Measurements from ENCODE around the gene LRRK1.
"Not testable (repeated sequence)": the region's sequence is repeated elsewhere in the genome, so short reads cannot be mapped to it uniquely, and the experiment has no call there.

LRRK1 gene

GRCh38 chr15:101091080-101092017, 172.2 kb downstream of the LRRK1 start:
- TF ChIP-seq CTCF (IDR thresholded peaks at IDR 0.05; ENCODE audit: borderline replicate concordance, control extremely low read depth, extremely low read depth, insufficient read depth, missing control alignments) = no peak
- no peak for DNase-seq (ENCODE audit: low spot score)
- in situ Hi-C loops (cut with MboI; ENCODE audit: low sequenced_read_pairs, unreplicated experiment) = no loop called here

GRCh38 chr15:101092156-101092866, 173.2 kb downstream of the LRRK1 start:
- no peak for DNase-seq (ENCODE audit: low spot score)
- in situ Hi-C loops (cut with MboI; ENCODE audit: low sequenced_read_pairs, unreplicated experiment) = no loop called here
- TF ChIP-seq CTCF (IDR thresholded peaks at IDR 0.05; ENCODE audit: borderline replicate concordance, control extremely low read depth, extremely low read depth, insufficient read depth, missing control alignments) = no peak

GRCh38 chr15:101092867-101093202, 173.7 kb downstream of the LRRK1 start:
- in situ Hi-C loops (cut with MboI; ENCODE audit: low sequenced_read_pairs, unreplicated experiment) = no loop called here
- no peak for TF ChIP-seq CTCF (IDR thresholded peaks at IDR 0.05; ENCODE audit: borderline replicate concordance, control extremely low read depth, extremely low read depth, insufficient read depth, missing control alignments)
- no peak for DNase-seq (ENCODE audit: low spot score)

GRCh38 chr15:101093958-101094357, 174.8 kb downstream of the LRRK1 start:
- no peak for DNase-seq (ENCODE audit: low spot score)
- TF ChIP-seq CTCF (IDR thresholded peaks at IDR 0.05; ENCODE audit: borderline replicate concordance, control extremely low read depth, extremely low read depth, insufficient read depth, missing control alignments) = no peak
- in situ Hi-C loops (cut with MboI; ENCODE audit: low sequenced_read_pairs, unreplicated experiment) = no loop called here

GRCh38 chr15:101095796-101096406, 176.7 kb downstream of the LRRK1 start:
- in situ Hi-C loops (cut with MboI; ENCODE audit: low sequenced_read_pairs, unreplicated experiment); DNase-seq (ENCODE audit: low spot score): not testable (repeated sequence)

- in situ Hi-C loops (cut with MboI; ENCODE audit: low sequenced_read_pairs, unreplicated experiment) = no loop called here
- no peak for DNase-seq (ENCODE audit: low spot score)
- TF ChIP-seq CTCF (IDR thresholded peaks at IDR 0.05; ENCODE audit: borderline replicate concordance, control extremely low read depth, extremely low read depth, insufficient read depth, missing control alignments) = no peak
These were observed 178.0 kb downstream of the LRRK1 start for GRCh38 chr15:101097111-101097510.

Measured in GM13976 (cell line).